Measurements from ENCODE around the gene CCN5.
"Not testable (repeated sequence)": the region's sequence is repeated elsewhere in the genome, so short reads cannot be mapped to it uniquely, and the experiment has no call there.

The CCN5 gene

DNA sequence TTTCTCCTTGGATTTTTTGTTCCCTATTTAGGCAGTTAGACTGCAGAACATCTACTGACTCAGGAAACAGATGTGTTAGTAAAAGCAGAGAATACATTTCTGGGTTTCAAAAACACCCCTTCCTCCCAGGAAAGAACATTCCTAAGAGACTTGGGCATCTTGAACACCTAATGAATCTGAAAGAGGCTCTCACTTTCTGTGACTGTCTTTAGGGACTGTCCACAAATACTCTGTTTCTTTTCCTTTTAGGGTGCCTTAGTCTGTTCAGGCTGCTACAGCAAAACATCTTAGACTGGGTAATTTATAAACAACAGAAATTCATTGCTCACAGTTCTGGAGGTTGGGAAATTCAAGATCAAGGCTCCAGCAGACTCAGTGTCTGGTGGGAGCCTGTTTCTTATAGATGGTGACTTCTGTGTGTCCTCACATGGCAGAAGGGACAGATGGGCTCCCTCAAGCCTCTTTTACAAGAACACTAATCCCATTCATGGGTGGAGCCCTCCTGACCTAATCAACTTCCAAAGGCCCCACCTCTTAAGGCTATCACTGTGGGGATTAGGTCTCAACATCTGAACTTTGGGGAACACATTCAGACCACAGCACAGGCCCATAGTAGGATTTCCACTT lies 19.4 kb upstream of the CCN5 start:
- peak; percentile 57 for DNase-seq

DNA sequence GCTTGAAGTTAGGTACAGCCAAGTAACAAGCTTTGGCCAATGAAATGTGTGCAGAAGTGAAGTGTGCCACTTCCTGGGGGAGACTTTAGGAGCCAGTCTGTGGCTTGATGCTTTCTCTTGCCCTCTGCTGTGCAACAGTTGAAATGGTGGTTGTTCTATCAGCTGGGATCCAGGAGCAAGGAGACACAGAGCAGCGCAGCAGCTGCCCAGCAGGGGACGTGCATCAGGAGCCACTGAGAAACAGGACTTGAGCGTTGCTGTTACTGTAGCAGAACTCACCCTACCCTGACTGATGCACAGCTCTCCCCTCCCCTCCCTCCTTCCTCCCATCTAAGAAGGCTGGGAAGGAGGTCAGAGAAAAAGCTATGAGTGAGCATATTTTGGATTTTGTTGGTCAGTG lies 18.9 kb upstream of the CCN5 start:
- DNase-seq, result no peak

DNA sequence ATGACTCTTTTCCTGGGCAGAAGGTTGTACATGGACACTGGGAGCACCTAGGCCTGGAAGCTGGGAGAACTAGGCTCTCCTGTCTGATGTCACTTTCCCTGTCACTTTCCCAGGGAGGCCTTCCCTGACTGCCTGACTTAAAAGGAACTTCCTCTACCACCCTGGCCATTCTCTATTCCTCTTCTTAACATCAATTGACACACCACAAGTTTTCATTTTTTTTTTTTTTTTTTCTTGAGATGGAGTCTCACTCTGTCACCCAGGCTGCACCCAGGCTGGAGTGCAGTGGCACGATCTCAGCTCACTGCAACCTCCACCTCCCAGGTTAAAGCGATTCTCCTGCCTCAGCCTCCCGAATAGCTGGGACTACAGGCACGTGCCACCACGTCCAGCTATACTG lies 18.1 kb upstream of the CCN5 start:
- DNase-seq, result not testable (repeated sequence)

- DNase-seq, result no peak
Measured at GRCh38 chr20:44698351-44698750, 16.8 kb upstream of the CCN5 start.

- DNase-seq, result no peak
Measured at GRCh38 chr20:44700306-44700705, 14.9 kb upstream of the CCN5 start.

DNA sequence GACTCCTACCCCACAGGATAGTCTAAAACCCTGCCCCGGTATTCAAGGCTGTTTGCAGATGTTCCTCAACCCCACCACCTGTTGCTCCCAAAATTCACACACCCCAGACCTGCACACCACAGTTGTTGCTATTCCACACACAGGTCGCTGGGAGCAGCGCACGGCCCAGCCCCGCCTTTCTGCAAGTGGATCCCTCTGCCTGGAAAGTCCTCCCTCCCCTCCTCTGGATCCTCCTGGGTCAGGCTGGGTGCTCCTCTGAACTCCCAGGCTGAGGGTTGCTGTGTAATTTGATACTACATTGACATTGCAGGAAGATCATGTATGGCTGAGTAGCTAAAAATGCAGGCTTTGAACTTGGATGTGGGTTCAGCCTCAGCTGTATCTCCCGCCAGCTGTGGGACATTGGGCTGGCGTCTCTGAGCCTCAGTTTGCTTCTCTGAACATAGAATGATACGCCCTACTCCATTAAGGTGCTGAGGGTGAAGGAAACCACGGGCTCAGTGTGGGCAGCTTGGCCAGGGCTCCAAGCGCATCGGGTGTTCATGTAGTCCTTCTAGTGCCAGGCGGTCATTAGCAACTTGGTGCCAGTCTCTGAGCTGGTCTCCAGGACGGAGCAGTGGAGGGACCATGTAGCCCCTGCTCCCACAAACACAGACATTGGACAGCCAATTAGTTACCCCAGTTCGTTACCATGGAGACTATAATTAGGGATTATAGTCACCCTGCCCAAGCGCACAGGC lies 13.9 kb upstream of the CCN5 start:
- DNase-seq, result no peak

- no peak for DNase-seq
Measured at GRCh38 chr20:44701858-44702256, 13.3 kb upstream of the CCN5 start.

DNA sequence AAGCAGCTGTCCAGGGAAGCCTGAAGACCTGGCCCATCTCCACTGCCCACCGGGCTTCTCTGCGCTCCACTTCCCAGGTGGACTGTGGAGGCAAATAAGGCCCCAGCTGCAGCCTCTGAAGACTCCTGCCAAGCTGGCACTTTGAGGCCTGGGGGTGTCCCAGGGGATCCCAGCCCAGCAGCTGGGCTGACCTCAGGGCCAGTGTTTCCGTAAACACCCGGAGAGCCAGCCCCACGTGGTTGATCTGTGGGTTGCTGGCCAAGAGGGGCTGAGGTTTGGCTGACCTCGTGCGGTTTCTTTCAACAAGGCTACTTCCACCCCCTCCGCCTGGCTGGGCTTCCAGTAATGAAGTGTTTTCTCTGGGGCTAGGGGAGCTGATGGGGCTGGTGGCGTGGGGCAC lies 12.4 kb upstream of the CCN5 start:
- peak; percentile 95 for DNase-seq

DNA sequence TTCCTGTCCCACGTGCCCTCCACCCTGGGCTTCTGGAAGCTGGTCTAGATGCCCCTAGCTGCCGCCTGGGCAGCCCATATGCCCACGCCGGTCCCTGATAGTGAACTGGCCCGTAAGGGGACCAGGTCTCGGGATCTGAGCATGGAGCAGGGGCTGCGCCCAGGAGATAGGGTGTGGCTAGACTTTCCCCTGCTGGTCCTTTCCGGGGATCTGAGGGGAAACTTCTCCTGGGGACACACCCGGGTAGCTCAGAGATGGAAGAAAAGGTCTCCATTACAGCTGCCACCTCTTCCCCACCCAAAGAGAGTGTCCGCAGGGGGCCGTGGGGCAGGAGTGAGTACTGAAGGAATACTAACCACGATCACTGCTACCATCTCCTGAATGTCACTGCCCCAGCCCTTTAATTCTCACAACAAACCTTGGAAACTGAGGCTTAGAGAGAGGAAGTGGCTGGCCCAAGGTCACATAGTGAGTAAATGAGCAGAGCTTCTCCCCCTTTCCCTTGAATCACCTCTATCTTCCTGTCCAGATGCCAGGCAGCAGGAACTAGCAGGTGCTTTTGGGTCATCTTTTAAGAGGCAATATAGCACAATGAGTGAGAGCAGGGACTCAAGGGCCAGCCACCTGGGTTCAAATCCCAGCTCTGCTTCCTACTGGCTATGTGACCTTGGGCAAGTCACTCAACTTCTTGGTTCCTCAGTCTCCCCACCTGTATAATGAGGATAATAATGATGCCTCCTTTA lies 11.8 kb upstream of the CCN5 start:
- no peak for DNase-seq

GRCh38 chr20:44703956-44704488 lies 11.1 kb upstream of the CCN5 start:
- DNase-seq, result no peak

GRCh38 chr20:44704551-44704971 lies 10.6 kb upstream of the CCN5 start:
- peak; percentile 92 for DNase-seq

DNA sequence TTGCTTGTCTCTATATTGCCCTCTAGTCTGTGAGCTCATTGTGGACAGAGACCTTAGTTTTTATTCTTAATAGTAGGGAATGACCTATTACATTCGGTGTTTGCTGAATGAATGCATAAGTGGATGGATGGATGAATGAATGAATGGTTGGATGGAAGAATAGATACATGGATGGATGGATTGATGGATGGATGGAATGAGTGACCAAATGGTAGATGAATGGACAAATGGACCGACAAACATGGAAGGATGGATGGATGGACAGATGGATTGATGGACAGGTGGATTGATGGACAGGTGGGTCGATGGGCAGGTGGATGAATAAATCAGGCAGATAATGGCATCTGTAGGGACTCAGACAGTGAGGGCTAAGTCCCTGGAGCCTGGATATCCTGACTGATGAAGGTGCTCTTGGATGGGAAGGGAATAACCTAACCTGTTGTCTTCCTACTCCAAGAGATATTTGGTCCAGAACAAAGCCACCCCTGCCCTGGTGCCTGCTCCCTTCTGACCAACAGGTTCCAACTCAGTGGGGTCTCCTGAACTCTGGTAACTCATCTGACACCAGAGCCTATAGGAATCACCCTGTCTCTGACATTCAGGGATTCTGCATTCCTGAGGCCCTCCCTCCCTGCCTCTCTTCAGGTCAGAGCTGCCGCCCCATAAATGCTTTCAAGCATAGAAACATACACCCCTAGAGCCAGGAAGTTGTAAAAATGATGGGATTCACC lies 9.6 kb upstream of the CCN5 start:
- no peak for DNase-seq

DNA sequence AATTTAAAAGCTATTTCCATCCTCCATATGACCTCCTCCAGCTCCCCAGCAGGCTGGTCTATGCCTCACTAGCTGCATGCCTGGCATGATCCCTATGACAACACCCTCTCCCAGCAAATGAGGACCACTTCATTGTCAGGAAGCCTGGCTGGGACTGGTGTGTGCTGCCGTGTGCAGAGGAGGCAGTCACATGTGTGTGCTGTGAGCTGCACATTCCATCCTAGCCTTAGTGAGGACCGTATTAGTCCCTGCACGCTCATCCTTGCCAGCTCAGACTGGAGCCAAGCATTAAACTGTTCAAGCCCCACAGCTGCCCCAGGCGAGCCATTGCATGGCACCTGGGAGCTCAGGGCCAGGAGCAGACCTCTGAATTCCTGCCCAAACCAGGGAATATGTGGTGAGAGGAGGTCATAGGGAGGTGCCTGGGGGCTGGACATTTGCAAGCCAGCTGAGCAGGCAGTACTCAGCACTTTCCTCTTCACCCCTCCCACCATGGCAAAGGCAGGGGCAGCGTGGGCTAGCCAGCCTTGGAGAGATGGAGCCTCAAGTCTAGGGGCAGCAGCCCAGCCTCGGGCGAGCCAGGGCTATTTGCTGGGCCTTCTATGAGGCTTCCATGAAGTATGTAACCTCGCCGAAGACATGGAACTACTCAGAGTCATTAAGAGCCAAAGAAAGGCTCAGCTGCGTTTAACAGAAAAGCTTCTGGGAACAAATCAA lies 8.7 kb upstream of the CCN5 start:
- DNase-seq, result peak; percentile 41

DNA sequence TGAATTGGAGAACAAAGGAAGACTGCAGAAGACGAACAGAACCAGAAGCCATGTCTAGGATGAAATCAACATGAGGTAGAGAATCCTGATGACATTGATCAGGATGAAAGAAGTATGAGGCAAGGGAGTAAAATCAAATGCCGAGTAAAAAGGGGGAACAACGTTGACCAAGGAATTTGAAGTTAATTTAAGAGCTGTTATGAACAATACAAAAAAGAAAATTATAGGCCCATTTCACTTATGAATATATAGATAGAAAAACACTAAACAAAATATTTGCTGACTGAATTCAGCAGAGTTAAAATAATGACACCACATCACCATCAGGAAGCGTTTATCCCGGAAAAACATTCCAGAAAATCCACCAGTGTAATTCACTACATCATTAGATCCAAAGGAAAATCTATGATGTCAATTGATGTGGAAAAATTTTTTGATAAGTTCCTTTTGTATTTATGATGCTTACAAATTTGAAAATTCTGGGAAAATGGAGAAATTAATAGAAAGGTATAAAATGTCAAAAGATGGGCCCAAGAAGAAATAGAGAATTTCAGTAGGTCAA lies 8.1 kb upstream of the CCN5 start:
- DNase-seq, result no peak

DNA sequence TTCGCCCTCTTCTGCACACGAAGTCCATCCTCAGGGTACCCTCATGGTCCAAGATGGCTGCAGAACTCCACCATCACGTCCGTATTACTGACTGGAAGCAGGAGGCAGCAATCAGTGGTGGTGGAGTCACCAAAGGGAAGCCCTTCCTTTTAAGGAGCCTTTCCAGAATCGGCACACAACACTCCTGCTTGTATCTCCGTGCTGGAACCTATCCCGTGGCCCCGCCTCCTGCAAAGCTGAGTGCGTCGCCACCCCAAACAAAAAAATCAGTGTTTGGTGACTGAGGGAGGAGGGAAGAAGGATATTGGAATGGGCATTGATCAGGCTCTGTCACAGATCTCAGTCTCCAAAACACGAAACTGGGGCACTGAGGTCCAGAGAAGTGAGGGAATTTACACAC lies 5.8 kb upstream of the CCN5 start:
- DNase-seq, result no peak

DNA sequence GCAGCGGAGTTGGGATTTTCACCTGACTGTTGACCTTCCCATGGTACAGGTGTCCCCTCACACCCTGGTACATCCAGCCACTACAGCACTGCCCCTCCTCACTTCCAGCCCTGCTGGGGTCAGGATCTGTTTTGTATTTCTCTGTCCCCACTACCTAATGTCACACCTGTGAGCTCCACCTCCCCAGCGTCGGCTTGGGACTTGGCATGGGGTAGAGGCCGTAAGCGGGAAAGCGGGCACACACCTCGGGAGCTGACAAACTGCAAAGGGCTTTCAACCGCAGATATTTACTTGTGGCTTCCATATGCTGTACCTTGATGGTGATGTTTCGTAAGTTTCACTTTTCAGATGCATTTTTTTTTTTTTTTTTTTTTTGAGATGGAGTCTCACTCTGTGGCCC lies 5.4 kb upstream of the CCN5 start:
- no peak for DNase-seq

DNA sequence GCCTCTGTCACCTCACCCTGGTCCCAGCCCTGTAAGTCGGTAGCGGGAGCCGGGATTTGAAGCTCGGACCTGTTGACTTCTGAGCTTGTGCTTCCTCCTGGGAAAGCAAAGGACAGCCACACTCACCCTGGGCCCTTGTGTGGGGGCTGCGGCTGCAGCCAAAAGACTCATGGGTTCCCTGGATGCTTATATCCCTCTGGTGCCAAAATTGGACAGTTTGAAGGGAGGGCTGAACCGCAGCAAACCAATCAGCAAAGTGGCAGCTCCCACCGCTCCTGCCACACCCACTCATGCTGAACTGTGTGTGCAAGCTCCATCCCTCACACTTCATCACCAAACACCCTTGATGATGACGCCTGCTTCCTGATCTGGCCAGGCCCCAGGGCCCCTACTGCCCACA lies 3.9 kb upstream of the CCN5 start:
- DNase-seq, result no peak

- DNase-seq, result no peak
Measured at GRCh38 chr20:44714102-44714700, 968 bp upstream of the CCN5 start.

GRCh38 chr20:44715499-44716308 lies 535 bp downstream of the CCN5 start:
- DNase-seq, result no peak

GRCh38 chr20:44716309-44717106 lies 1.3 kb downstream of the CCN5 start:
- no peak for DNase-seq

Measured in EL (cell line).